ENCODE results near the gene ABCA2.

The ABCA2 gene

GRCh38 chr9:137050570-137050969 is 22.5 kb upstream of the ABCA2 start:
- no peak overlapping the region for H3K4me3 ChIP-seq (ENCODE audit: low read length, poor library complexity, severe bottlenecking)
- H3F3A ChIP-seq (ENCODE audit: low read depth): no peaks in the 10 kb centered on the region
- peaks cover 5% of the 10 kb centered on the region for H3K4me1 ChIP-seq (ENCODE audit: insufficient read depth, low read length, poor library complexity, severe bottlenecking)
- no peak overlapping the region for H3K9ac ChIP-seq (ENCODE audit: low read depth, low read length, poor library complexity, severe bottlenecking)
- H3K27me3 ChIP-seq (ENCODE audit: insufficient read depth, low read length, poor library complexity, severe bottlenecking): no peaks in the 10 kb centered on the region
- TF ChIP-seq CTCF (conservative IDR thresholded peaks at IDR 0.05; ENCODE audit: low read length): no peak
- no peak for TF ChIP-seq EZH2phosphoT487 (IDR thresholded peaks at IDR 0.05; ENCODE audit: borderline replicate concordance)
- no peak overlapping the region for H3K4me2 ChIP-seq (ENCODE audit: low read depth, low read length, poor library complexity, severe bottlenecking)
- no peaks in the 10 kb centered on the region for H4K20me1 ChIP-seq (ENCODE audit: insufficient read depth, low read length, poor library complexity, severe bottlenecking)
- no peaks in the 10 kb centered on the region for H3K9me3 ChIP-seq (ENCODE audit: insufficient read depth, low read depth, low read length)
- no peak overlapping the region for H2AFZ ChIP-seq (ENCODE audit: low read length)
- no peaks in the 10 kb centered on the region for H3K36me3 ChIP-seq (ENCODE audit: insufficient read depth, low read length)
- no peaks in the 10 kb centered on the region for H3K79me2 ChIP-seq (ENCODE audit: insufficient read depth, low read length)
- no peaks in the 10 kb centered on the region for H3K9me2 ChIP-seq (replicated peaks; ENCODE audit: low read depth, low read length)

- no peaks in the 10 kb centered on the region for H3F3A ChIP-seq (ENCODE audit: low read depth)
- TF ChIP-seq EZH2phosphoT487 (IDR thresholded peaks at IDR 0.05; ENCODE audit: borderline replicate concordance) (no peak), CTCF (conservative IDR thresholded peaks at IDR 0.05; ENCODE audit: low read length) (peak; percentile 48)
- no peaks in the 10 kb centered on the region for H3K27me3 ChIP-seq (ENCODE audit: insufficient read depth, low read length, poor library complexity, severe bottlenecking)
- H3K36me3 ChIP-seq (ENCODE audit: insufficient read depth, low read length): no peaks in the 10 kb centered on the region
- peaks cover 7% of the 10 kb centered on the region; the same call in 1 of the 2 replicates for H3K79me2 ChIP-seq (ENCODE audit: insufficient read depth, low read length)
- no peak overlapping the region for H3K9ac ChIP-seq (ENCODE audit: low read depth, low read length, poor library complexity, severe bottlenecking)
- H3K4me3 ChIP-seq (ENCODE audit: low read length, poor library complexity, severe bottlenecking): no peak overlapping the region
- H3K9me2 ChIP-seq (replicated peaks; ENCODE audit: low read depth, low read length): no peaks in the 10 kb centered on the region
- no peak overlapping the region for H2AFZ ChIP-seq (ENCODE audit: low read length)
- no peak overlapping the region for H3K4me2 ChIP-seq (ENCODE audit: low read depth, low read length, poor library complexity, severe bottlenecking)
- H4K20me1 ChIP-seq (ENCODE audit: insufficient read depth, low read length, poor library complexity, severe bottlenecking): peaks cover 6% of the 10 kb centered on the region
- peaks cover 10% of the 10 kb centered on the region for H3K4me1 ChIP-seq (ENCODE audit: insufficient read depth, low read length, poor library complexity, severe bottlenecking)
- no peaks in the 10 kb centered on the region for H3K9me3 ChIP-seq (ENCODE audit: insufficient read depth, low read depth, low read length)
Observed at GRCh38 chr9:137049544-137050449, 21.8 kb upstream of the ABCA2 start.

- H4K20me1 ChIP-seq (ENCODE audit: insufficient read depth, low read length, poor library complexity, severe bottlenecking): peaks cover 14% of the 10 kb centered on the region
- H3K9me2 ChIP-seq (replicated peaks; ENCODE audit: low read depth, low read length): no peaks in the 10 kb centered on the region
- peaks cover 19% of the 10 kb centered on the region for H3K4me1 ChIP-seq (ENCODE audit: insufficient read depth, low read length, poor library complexity, severe bottlenecking)
- H3K9me3 ChIP-seq (ENCODE audit: insufficient read depth, low read depth, low read length): no peaks in the 10 kb centered on the region
- TF ChIP-seq EZH2phosphoT487 (IDR thresholded peaks at IDR 0.05; ENCODE audit: borderline replicate concordance) (no peak), CTCF (conservative IDR thresholded peaks at IDR 0.05; ENCODE audit: low read length) (no peak)
- no peak overlapping the region for H3K4me3 ChIP-seq (ENCODE audit: low read length, poor library complexity, severe bottlenecking)
- H3K27me3 ChIP-seq (ENCODE audit: insufficient read depth, low read length, poor library complexity, severe bottlenecking): no peaks in the 10 kb centered on the region
- no peak overlapping the region for H2AFZ ChIP-seq (ENCODE audit: low read length)
- H3K36me3 ChIP-seq (ENCODE audit: insufficient read depth, low read length): no peaks in the 10 kb centered on the region
- no peak overlapping the region for H3K4me2 ChIP-seq (ENCODE audit: low read depth, low read length, poor library complexity, severe bottlenecking)
- H3K9ac ChIP-seq (ENCODE audit: low read depth, low read length, poor library complexity, severe bottlenecking): no peak overlapping the region
- H3F3A ChIP-seq (ENCODE audit: low read depth): no peaks in the 10 kb centered on the region
- peaks cover 14% of the 10 kb centered on the region; the same call in 1 of the 2 replicates for H3K79me2 ChIP-seq (ENCODE audit: insufficient read depth, low read length)
Observed at GRCh38 chr9:137048655-137049543, 20.9 kb upstream of the ABCA2 start.
